Ishikawa (cell line): ENCODE measurements around the gene CGREF1.

Source experiments
- CEBPB ChIP-seq: IDR thresholded peaks from 2 replicates; pipeline ENCODE4 v1.6.1; 2012
- CREB1 ChIP-seq: IDR thresholded peaks from 2 replicates; pipeline ENCODE4 v1.6.1; 2012; ENCODE audit warnings: low read depth
- EGR1 ChIP-seq: IDR thresholded peaks from 2 replicates; pipeline ENCODE4 v1.6.1; 2012
- EP300 ChIP-seq: IDR thresholded peaks from 2 replicates; pipeline ENCODE4 v1.6.1; 2012; ENCODE audit warnings: borderline replicate concordance
- FOXM1 ChIP-seq: IDR thresholded peaks from 2 replicates; pipeline ENCODE4 v1.6.1; 2012; ENCODE audit warnings: low read depth, borderline replicate concordance
- NFIC ChIP-seq: IDR thresholded peaks from 2 replicates; pipeline ENCODE4 v1.6.1; 2012
- RAD21 ChIP-seq: IDR thresholded peaks from 2 replicates; pipeline ENCODE4 v1.6.1; 2012; ENCODE audit warnings: low read depth
- REST ChIP-seq: IDR thresholded peaks from 2 replicates; pipeline ENCODE4 v1.6.1; 2012; ENCODE audit warnings: low read depth, mild to moderate bottlenecking
- TAF1 ChIP-seq: IDR thresholded peaks from 2 replicates; pipeline ENCODE4 v1.6.1; 2012; ENCODE audit warnings: low read depth, mild to moderate bottlenecking
- TCF12 ChIP-seq: IDR thresholded peaks from 2 replicates; pipeline ENCODE4 v1.6.1; 2012; ENCODE audit warnings: low read depth
- TEAD4 ChIP-seq: IDR thresholded peaks from 2 replicates; pipeline ENCODE4 v1.6.1; 2012
- YY1 ChIP-seq: IDR thresholded peaks from 2 replicates; pipeline ENCODE4 v1.6.1; 2012; ENCODE audit warnings: low read depth
- ZBTB7A ChIP-seq: IDR thresholded peaks from 2 replicates; pipeline ENCODE4 v1.6.1; 2012; ENCODE audit warnings: low read depth
- TF ChIP-seq, protein P1 (sequence below): IDR thresholded peaks from 2 replicates; pipeline ENCODE4 v1.6.1; 2012
- TF ChIP-seq, protein P2 (sequence below): IDR thresholded peaks from 2 replicates; pipeline ENCODE4 v1.6.1; 2012

Gene CGREF1

GRCh38 chr2:27099334-27099955 lies 19.5 kb downstream of the CGREF1 start:
- TF ChIP-seq RAD21 (no peak), EGR1 (no peak), ZBTB7A (no peak), TCF12 (no peak), TAF1 (no peak), CREB1 (no peak), EP300 (no peak), REST (no peak), CEBPB (no peak), NFIC (no peak), TEAD4 (no peak)
- TF ChIP-seq, protein P1, sequence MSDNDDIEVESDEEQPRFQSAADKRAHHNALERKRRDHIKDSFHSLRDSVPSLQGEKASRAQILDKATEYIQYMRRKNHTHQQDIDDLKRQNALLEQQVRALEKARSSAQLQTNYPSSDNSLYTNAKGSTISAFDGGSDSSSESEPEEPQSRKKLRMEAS: no peak
- TF ChIP-seq, protein P2, sequence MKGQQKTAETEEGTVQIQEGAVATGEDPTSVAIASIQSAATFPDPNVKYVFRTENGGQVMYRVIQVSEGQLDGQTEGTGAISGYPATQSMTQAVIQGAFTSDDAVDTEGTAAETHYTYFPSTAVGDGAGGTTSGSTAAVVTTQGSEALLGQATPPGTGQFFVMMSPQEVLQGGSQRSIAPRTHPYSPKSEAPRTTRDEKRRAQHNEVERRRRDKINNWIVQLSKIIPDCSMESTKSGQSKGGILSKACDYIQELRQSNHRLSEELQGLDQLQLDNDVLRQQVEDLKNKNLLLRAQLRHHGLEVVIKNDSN: no peak

- no peak for TF ChIP-seq FOXM1
- TF ChIP-seq CEBPB: no peak
- TF ChIP-seq RAD21: no peak
- TF ChIP-seq EGR1: no peak
- TF ChIP-seq, protein P2: no peak
- no peak for TF ChIP-seq ZBTB7A
- no peak for TF ChIP-seq TEAD4
- TF ChIP-seq REST: no peak
- TF ChIP-seq YY1: no peak
- no peak for TF ChIP-seq TCF12
- TF ChIP-seq NFIC: no peak
- no peak for TF ChIP-seq CREB1
- TF ChIP-seq TAF1: no peak
- TF ChIP-seq, protein P1: no peak
- no peak for TF ChIP-seq EP300
These were observed 21.6 kb downstream of the CGREF1 start for GRCh38 chr2:27097341-27097740.

GRCh38 chr2:27096748-27097297 lies 22.1 kb downstream of the CGREF1 start:
- TF ChIP-seq YY1 (no peak), EP300 (no peak), CEBPB (no peak), TAF1 (no peak), FOXM1 (no peak), NFIC (no peak), EGR1 (no peak), REST (no peak), TEAD4 (no peak), TCF12 (no peak), RAD21 (no peak), CREB1 (no peak), ZBTB7A (no peak)
- TF ChIP-seq, protein P2: no peak
- TF ChIP-seq, protein P1: no peak
